Islet precursor cell (in vitro differentiated cells): ENCODE data around the gene LGALS8.
"Not testable (repeated sequence)": the region's sequence is repeated elsewhere in the genome, so short reads cannot be mapped to it uniquely, and the experiment has no call there.

Experiments
- DNase-seq: peaks from one replicate; pipeline ENCODE4 v3.0.0-alpha.2; 2018

The LGALS8 gene

DNA sequence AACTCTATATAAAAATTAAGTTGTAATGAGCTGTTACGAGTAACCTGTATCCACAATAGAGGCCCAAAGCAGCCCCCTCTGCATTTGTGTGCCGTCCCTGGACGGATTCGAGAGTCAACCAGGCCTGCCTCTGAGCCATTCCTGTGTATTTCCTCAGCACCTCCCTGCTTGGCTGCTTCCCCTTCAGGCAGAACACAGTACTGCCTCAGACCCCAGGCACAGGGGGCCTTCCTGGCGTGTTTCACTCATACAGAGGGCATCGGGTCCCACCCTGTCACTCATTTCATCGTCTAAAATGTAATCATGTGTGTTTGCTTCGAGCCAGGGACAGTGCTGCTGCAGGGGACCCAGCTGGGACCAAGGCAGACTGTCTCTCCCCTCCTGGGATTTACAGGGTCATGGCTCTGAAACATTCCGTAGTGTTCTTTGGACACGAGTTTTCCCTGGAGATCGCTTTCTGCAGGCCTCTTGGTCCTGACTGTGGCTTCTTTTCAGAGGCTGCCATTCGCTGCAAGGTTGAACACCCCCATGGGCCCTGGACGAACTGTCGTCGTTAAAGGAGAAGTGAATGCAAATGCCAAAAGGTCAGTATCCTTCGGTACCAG lies 19.4 kb downstream of the LGALS8 start:
- no peak for DNase-seq

DNA sequence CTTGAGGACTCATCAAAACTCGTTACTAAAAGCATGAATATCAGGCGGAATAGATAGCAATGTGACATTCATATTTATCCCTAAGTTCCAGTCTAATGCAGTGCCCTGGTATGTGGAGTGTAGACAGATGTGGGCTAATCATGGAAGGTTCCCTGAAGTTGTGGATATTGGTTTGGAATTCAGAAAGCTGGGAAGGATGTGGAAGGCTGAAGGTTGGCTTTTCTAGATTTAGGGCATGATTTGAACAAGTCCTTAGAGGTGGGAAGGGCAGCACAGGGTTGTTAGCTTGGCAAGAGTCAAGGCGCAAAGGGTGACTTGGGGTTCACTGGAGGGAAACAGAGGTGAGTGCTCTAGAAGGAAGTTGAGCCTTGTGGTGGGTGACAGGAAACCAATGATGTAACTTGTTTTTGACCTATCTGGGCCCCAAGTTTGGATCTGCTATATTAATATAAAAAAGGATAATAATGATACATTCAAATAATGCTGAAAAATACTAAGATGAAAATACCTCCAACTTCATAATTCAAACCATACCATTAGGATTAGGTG lies 21.9 kb downstream of the LGALS8 start:
- no peak for DNase-seq

DNA sequence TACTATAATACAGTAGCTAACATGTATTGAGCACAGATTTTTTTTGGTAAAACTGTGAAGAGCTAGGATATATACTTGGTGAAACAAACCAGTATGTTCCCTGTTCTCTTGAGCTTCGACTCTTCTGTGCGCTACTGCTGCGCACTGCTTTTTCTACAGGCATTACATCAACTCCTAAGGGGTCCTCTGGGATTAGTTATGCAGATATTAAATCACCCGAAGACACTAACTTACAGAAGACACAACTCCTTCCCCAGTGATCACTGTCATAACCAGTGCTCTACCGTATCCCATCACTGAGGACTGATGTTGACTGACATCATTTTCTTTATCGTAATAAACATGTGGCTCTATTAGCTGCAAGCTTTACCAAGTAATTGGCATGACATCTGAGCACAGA lies 24.7 kb downstream of the LGALS8 start:
- no peak for DNase-seq

DNA sequence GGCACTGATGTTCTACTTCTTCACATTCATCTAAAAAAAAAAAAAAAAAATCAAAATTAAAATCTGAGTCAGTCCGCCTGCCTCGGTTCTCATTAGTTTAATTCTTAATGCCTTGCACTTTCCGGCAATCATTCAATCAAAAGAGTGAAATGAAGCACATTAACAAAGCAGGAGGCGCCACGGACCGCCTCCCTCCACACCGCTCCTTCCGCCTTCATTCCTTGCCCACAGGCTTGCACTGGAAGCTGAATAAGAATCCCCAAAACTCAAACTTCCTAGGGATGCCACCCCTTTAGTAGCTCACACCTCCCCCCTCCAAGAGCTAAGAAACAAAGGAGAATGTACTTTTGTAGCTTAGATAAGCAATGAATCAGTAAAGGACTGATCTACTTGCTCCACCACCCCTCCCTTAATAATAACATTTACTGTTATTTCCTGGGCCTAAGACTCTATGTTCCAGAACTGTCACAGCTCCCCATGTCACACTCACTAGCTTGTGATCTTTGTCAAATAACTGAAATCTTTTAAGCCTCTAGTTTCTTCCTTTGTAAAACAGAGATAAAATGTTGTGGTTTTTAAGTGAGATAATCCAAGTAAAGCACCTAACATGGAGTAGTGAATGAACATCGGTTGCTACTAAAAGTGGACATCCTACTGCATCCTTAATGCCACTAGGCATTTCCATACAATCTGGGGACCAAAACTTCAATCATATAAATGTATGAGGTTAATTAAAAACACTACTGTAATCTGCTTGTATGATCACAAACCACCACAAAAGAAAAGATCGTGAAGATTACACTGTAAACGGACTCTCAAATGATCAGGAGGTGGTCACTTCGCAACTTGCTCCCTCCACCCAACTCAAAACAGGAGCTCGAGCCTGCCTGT lies 27.4 kb downstream of the LGALS8 start:
- DNase-seq = no peak

DNA sequence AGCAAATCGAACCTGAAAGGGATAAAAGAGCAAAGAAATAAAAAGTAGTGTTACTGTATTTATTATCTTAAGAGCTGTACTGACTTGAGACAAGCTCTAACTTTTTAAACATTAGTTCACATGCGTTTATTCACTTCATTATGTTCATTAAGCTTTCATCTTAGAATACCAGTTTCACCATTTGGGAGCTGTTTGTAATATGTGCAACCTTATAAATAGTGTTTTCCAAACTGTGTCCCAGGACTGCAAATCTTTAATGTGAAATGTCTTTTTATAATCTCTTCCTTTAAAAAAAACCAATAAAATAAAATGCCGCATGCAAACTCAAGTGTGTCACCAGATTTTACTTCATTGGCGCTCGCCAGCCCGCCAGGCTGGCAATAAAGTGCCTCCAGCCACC lies 28.3 kb downstream of the LGALS8 start:
- DNase-seq = no peak

DNA sequence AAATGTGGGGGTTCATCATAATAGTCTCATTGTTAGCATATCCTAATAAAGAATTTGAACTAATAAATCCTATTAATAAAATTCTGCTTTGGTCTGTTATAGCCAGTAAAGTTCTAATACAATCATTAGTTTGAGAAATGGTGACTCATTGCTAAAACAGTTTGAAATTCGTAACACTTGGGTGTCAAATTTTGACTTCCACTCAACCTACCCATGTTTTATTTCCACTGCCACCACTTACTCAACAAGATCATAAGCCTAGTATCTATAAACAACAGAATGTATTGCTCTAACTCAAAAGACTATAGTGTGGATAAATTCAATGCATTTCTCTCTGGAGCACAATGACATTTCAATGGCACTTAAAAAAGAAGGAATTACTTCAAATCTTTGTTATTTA lies 29.1 kb downstream of the LGALS8 start:
- DNase-seq = no peak

DNA sequence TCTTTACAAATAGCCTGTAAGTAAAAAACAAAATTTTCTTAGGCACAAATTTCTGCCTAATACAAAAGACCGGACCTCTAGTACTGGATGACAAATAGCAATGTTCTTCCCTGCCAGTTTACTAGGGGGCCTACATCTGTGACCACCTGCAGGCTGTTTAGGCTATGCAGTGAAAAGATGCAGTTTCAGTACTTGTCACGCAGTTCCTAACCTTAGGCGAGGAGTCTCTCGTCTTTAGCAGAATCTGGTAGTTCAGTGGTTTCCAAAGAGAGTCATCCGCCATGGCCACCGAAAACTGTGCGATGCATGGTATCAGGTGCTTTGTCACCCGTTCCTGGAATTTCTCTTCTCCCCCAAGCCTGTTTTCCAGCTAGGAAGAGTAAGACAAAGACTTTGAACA lies 29.6 kb downstream of the LGALS8 start:
- DNase-seq = no peak

DNA sequence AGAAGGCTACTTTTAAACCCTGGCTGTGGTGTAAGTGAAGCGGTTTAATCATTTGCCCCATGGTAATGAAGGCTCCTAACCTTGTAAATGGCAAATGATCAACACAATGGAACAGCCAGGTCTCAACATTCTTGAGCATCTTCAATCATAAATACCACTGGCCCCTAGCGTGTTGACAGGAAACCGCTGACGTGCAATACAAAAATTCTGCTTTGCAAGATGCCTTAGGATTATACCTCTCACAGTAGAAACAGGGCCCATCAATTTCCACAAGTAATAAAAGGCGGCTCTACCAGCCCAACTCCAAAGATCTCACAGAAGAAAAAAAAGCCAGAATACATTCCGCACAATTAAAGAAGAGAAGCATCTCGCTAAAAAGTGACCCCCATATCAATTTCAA lies 32.8 kb downstream of the LGALS8 start:
- no peak for DNase-seq

DNA sequence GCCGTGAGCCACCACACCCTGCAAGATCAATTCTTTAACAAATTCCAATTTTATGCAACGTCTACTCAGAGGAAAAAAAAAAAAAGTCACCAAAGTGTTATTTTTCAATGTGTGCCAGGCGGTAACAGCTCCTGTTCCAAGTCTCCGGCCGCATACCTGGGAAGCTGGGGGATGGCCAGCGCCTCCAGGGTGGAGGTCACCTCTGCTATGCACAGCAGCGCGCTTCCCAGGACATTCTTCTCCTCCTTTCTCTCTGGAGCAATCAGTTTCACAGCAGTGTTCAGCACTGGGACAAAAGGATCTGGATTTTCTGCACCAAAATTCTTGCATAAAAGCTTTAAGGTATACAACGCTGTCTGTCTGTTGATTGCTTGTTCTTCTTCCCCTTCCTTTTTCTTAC lies 34.3 kb downstream of the LGALS8 start:
- no peak for DNase-seq

DNA sequence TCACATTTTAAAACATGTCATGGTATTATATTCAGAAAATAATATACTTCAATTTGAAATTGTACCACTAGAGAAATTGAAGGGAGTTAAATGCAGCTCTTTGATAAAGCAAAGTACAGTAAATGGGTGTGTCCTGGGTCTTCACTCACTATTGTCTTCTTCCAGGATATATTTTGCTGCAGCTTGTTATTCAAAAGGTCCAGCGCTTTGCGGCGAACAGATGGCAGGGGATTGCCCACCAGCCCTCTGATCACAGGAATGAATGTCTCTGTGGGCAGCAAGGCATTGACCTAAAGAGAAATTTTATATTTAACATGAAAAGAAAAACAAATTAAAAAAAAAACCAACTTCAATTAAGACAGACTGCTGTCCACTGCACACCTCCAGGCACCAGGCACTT lies 35.1 kb downstream of the LGALS8 start:
- no peak for DNase-seq

DNA sequence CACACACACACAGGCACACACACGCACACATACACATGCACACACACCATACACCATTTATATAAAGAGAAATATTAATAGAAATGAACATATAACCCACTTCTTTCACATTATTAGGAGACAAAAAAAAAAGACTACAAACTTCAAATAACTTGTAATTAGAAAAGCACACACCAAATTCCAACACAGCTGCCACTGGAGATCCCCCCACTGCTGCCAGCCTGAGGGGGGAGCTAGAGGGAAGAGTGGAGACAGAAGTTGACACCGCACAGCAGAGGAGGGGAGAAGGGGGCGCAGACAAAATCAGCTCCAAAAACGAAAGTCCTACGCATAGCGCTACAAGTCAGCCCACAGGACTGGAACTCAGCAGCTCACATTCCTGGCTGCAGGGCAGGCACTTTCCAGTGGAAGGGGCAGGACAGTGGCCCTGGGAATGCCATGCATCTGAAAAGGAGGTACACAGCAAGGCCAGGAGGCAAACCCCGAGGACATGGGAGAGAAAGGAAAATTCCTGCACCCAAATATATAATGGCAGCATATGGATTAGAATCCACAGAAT lies 36.5 kb downstream of the LGALS8 start:
- DNase-seq = no peak

DNA sequence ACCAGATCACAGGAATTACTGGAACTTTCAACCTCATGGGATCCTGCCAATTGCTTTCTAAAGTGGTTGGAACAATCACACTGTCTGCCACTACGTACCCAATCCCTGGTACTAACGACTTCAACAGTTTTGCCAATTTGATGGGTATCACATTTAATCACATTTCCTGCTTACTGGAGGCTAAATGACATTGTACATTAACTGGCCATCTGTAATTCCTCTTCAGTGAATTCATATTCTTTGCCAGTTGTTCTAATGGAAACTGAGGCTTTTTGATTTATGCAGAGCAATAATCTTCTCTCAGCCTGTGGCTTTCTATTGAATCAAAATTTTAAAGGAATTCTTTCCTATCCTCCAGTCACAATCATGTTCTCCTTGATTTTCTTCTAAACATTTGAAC lies 38.2 kb downstream of the LGALS8 start:
- DNase-seq = no peak

DNA sequence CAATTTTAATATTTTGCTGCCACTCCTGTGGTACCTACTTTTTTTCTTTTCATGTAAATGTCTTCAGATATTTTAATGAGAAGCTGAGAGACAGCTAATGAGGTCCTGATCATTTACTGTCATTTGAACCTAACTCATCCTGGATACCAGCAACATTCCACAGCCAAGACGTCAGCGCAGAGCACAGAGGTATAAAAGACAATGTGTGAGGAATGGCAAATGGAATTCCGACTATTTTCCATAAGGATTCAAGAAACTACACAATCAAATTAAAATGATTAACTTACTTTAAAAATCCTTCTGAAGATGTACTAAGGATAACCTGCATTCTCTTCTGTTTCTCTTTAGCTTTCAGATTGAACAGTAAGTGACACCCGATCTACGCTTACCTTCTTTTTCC lies 41.7 kb downstream of the LGALS8 start:
- no peak for DNase-seq

DNA sequence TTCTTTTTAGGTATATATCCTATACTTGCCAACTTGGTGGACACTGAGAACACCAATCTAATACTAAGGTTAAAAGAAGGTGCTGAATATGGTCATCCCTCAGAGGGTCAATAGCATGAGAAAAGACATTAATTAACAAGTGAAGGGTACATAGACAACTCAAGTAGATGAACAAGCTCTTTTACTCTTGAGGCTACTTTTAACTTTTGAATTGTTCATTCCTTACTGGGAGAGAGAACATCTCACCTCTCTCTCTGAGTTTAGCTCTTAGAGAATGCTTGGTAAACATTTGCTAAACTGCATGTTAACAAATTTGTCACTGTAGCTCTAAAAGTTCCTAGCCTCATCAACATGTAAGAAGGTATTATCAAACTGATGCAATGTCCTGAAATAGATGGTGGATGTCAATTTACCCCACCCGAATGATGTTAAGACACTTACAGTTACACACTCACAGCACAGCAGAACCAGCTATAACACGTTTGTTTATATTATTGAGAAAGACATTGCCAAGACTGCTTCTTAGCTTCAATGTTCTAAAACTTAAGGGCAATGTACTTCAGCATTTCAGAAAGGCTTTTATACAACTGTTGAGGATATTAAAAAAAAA lies 44.6 kb downstream of the LGALS8 start:
- DNase-seq = no peak

DNA sequence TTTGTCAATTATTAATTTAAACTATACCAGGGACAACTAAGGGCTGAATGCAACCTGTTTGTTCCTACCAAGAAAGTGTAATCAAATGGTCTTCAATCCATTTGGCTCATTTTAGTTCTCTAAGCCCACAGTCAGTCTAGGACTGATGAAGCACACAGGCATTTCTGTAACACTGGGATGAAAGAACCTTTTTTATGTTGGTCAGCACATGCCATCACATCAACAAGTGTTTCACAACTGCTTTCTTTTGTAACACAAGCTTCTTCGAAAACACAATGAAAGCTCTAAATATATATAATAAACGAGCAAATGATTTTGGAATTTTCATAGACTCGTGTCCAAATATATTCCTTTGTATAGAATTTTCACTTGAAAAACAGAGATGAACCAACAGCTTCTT lies 51.7 kb downstream of the LGALS8 start:
- DNase-seq = no peak

DNA sequence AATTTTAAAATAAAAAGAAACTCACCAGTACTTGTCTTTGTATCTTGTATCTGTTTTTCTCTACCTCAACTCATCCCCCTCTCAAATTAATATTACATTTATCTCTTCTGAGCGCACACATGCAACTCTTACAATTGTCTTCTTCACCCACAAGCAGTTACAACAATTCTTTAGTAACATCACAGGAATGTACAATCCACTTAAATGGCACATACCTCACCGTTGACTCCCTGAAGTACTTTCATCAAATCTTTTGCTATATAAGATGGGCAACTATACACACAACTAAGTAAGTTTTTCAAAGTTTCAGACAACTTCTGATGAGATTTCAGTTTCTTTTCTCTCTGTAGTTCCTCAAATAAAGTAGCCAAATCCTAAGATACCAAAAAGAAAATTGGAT lies 52.2 kb downstream of the LGALS8 start:
- DNase-seq = no peak

DNA sequence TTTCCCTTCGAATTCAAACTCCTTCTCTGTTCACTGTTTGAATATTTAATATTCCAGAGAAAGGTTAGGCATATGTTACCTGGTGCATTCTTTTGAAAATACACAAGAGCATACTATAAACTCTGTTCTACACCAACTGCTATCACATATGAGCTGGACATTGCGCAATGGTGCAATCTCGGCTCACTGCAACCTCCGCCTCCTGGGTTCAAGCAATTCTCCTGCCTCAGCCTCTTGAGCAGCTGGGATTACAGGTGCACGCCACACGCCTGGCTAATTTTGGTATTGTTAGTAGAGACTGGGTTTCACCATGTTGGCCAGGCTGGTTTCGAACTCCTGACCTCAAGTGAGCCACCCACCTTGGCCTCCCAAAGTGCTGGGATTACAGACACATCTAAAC lies 53.3 kb downstream of the LGALS8 start:
- DNase-seq = not testable (repeated sequence)

DNA sequence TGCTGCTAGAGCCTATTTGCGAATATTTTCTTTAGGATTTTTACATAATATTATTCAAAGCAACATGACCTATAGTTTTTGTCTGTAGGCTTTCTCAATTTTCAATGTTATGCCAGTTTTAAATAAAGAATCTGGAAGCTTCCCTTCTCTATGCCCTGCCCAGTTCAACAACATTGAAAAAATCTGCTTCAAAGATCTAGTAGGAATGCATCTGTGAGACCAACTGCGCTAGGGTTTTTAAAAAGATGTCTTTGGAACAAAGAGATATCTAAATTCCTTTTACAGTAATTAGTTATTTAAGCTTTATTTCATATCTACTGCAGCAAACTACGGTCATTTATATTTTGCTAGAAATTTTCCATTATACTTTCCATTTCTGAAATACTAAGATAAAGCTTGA lies 54.9 kb downstream of the LGALS8 start:
- no peak for DNase-seq

DNA sequence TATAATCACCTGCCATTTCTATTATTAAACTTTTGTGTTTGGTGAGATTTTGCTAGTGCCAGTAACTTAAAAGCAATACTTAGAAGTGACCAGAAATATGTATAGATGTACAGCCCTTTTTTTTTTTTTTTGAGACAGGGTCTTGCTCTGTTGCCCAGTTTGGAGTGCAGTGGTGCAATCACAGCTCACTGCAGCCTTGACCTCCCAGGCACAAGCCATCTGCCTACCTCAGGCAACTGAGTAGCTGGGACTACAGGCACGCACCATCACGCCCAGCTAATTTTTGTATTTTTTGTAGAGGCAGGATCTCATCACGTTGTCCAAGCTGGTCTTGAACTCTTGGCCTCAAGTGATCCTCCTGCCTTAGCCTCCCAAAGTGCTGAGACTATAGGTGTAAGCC lies 56.6 kb downstream of the LGALS8 start:
- DNase-seq = not testable (repeated sequence)

DNA sequence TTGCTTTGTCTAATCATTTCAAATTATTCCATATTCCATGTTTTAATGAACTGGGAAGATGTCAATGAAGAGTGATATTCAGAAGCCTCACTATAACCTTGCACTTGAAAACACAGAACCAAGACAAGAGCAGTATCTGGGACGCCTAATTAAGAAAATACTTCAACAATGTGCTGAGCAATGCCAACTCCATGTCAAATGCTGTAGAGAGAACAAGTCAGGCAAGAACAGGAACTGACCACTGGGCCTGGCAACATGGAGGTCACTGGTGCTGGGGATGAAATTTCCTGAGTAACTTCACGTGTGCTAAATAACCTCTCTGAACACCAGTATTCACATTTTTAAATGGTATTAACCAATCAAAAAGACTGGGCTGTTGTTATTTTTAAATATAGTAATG lies 57.7 kb downstream of the LGALS8 start:
- no peak for DNase-seq

DNA sequence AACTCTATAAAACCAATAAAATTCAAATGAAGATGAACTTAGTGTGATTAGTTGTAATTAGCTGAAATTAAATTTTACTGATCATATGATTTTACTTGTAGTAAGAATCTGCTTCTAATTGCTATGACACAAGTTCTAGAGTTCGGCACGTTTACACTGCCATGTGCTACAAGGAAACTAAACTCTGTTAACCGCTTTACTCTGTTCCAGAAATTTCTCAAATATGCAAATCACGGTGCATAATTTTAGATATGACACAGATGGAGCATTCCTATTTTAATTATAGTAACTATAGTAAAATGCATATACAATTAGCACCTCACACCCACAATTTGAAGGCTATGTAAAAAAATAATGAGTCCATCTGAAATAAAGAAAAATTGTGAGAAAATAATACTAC lies 65.7 kb downstream of the LGALS8 start:
- DNase-seq = no peak

DNA sequence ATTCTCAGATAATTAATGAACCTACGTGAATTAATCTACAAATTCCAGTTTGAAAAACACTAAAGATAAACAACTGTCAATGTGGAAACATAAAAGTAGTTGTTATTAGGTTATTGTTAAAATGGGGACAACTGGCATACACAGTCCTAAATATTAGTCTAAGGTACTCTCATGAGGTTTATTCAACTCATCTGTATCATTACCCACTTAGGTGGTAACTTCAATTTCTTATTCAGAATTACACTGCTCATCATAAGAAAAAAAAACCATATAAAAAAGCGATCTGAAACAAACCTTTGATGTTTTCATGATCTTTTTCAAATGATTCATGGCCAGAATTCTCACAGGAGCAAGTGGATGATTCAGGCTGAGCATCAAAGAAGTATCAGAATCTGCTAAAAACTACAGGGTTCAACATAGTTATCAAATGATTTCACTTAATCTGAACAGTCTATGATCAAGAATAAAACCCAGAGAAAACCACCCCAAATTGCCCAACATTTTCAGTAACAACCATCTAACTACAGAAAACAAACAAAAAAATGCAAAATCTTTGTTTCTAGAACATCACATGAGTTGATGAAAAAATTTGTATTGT lies 66.9 kb downstream of the LGALS8 start:
- no peak for DNase-seq

DNA sequence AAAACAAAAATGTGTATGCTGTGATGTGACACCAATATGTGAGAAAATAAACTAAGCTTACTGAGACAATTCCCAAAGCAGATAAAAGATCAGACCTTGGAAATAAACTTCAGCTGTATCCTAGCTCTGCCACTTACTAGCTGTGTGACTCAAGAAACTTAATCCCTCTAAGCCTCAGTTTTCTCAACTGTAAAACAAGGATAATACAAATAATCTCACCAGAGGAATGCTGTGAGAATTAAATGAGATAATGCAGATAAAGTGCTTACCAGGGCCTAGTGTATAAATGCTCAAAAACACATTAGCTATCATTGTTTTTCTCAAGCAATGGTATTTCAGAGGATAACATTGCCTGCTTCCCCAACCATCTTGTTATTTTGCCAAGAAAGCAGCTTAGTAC lies 78.4 kb downstream of the LGALS8 start:
- DNase-seq = no peak
